OCI-LY1 (cell line): ENCODE measurements around the gene IGF1.

ENCODE experiments used
- H2AFZ ChIP-seq: fragments of 200-600 bp; sonication (generic), shearing (Covaris generic); 2 replicates; pipeline ENCODE4 v1.6.0; 2014; ENCODE audit warnings: antibody characterized with exemption, mild to moderate bottlenecking, low read length
- H3F3A ChIP-seq: fragments of 200-600 bp; sonication (generic), shearing (Covaris generic); 2 replicates; pipeline ENCODE4 v1.6.0; 2014; ENCODE audit warnings: mild to moderate bottlenecking, antibody characterized with exemption, low read length, moderate library complexity; ENCODE audit not compliant: insufficient read depth
- H3K27ac ChIP-seq: fragments of 200-600 bp; sonication (generic); 2 replicates; pipeline ENCODE4 v1.5.1; 2014; ENCODE audit warnings: low read length, mixed run types, mild to moderate bottlenecking, low read depth; ENCODE audit not compliant: poor library complexity, severe bottlenecking
- H3K27me3 ChIP-seq: fragments of 200-600 bp; sonication (generic); 2 replicates; pipeline ENCODE4 v1.6.0; 2014; ENCODE audit warnings: antibody characterized with exemption, mild to moderate bottlenecking, low read length, moderate library complexity; ENCODE audit not compliant: insufficient read depth
- H3K36me3 ChIP-seq: fragments of 200-600 bp; sonication (generic); 2 replicates; pipeline ENCODE4 v1.6.1; 2014; ENCODE audit warnings: mild to moderate bottlenecking, antibody characterized with exemption, low read length, moderate library complexity, mixed read lengths; ENCODE audit not compliant: insufficient read depth
- H3K4me1 ChIP-seq: fragments of 200-600 bp; sonication (generic); 2 replicates; pipeline ENCODE4 v1.5.1; 2014; ENCODE audit warnings: mild to moderate bottlenecking, low read length, moderate library complexity; ENCODE audit not compliant: insufficient read depth, severe bottlenecking
- H3K4me2 ChIP-seq: fragments of 200-600 bp; sonication (generic), shearing (Covaris generic); 2 replicates; pipeline ENCODE4 v1.6.1; 2014; ENCODE audit warnings: low read length
- H3K4me3 ChIP-seq: fragments of 200-600 bp; sonication (generic); 2 replicates; pipeline ENCODE4 v1.5.1; 2014; ENCODE audit warnings: low read length, low read depth, mild to moderate bottlenecking, mixed read lengths; ENCODE audit not compliant: poor library complexity, severe bottlenecking
- H3K79me2 ChIP-seq: fragments of 200-600 bp; shearing (Covaris generic); 2 replicates; pipeline ENCODE4 v1.6.1; 2016; ENCODE audit warnings: mixed run types, low read length, mixed read lengths; ENCODE audit not compliant: insufficient read depth
- H3K9ac ChIP-seq: fragments of 200-600 bp; sonication (generic), shearing (Covaris generic); 2 replicates; pipeline ENCODE4 v1.6.1; 2014; ENCODE audit warnings: mild to moderate bottlenecking, low read length, mixed read lengths
- H3K9me2 ChIP-seq: fragments of 200-600 bp; sonication (generic), shearing (Covaris generic); 2 replicates; pipeline ENCODE4 v1.6.1; 2014; ENCODE audit warnings: low read depth, mild to moderate bottlenecking, low read length, mixed read lengths
- H3K9me3 ChIP-seq: fragments of 200-600 bp; shearing (Covaris generic); 2 replicates; pipeline ENCODE4 v1.6.1; 2014; ENCODE audit warnings: low read length, mixed read lengths
- H4K20me1 ChIP-seq: fragments of 200-600 bp; sonication (generic), shearing (Covaris generic); 2 replicates; pipeline ENCODE4 v1.6.0; 2016; ENCODE audit warnings: mild to moderate bottlenecking, low read length; ENCODE audit not compliant: insufficient read depth
- CTCF ChIP-seq: fragments of 200-600 bp; sonication (generic), shearing (Covaris generic); IDR thresholded peaks from 2 replicates; pipeline ENCODE4 v1.5.1; 2017; ENCODE audit warnings: mild to moderate bottlenecking, antibody characterized with exemption, low read length, moderate library complexity, mixed read lengths
- EZH2 ChIP-seq: fragments of 200-600 bp; sonication (generic), shearing (Covaris generic); IDR thresholded peaks from 2 replicates; pipeline ENCODE4 v1.8.0; 2017; ENCODE audit warnings: borderline replicate concordance, mixed run types, mild to moderate bottlenecking, antibody characterized with exemption, low read length, moderate library complexity, mixed read lengths

The IGF1 gene

GRCh38 chr12:102478405-102479098 lies 1.8 kb downstream of the IGF1 start:
- Histone ChIP-seq H2AFZ (no peak overlapping the region), H3K9ac (no peak overlapping the region), H3K36me3 (no peaks in the 10 kb centered on the region), H3K4me1 (peaks cover 3% of the 10 kb centered on the region), H3K27ac (no peak overlapping the region), H3K27me3 (no peaks in the 10 kb centered on the region), H3F3A (no peaks in the 10 kb centered on the region), H3K4me3 (no peak overlapping the region), H3K79me2 (no peaks in the 10 kb centered on the region), H3K9me2 (no peaks in the 10 kb centered on the region), H3K4me2 (no peak overlapping the region), H3K9me3 (no peaks in the 10 kb centered on the region), H4K20me1 (no peaks in the 10 kb centered on the region)
- TF ChIP-seq CTCF: no peak
- no peak for TF ChIP-seq EZH2

- Histone ChIP-seq H3K36me3 (no peaks in the 10 kb centered on the region), H2AFZ (no peak overlapping the region), H3K79me2 (no peaks in the 10 kb centered on the region), H3K4me2 (no peak overlapping the region), H3K9ac (no peak overlapping the region), H3F3A (no peaks in the 10 kb centered on the region), H3K4me3 (no peak overlapping the region), H3K9me3 (no peaks in the 10 kb centered on the region), H3K27me3 (no peaks in the 10 kb centered on the region), H3K9me2 (no peaks in the 10 kb centered on the region), H3K4me1 (peaks cover 3% of the 10 kb centered on the region), H3K27ac (no peak overlapping the region), H4K20me1 (no peaks in the 10 kb centered on the region)
- no peak for TF ChIP-seq CTCF
- no peak for TF ChIP-seq EZH2
Observed at GRCh38 chr12:102475355-102475754, 5.0 kb downstream of the IGF1 start.

GRCh38 chr12:102474438-102475064 lies 5.8 kb downstream of the IGF1 start:
- no peaks in the 10 kb centered on the region for H3K9me2 ChIP-seq
- no peak overlapping the region for H2AFZ ChIP-seq
- H3K9me3 ChIP-seq: no peaks in the 10 kb centered on the region
- H3K4me1 ChIP-seq: peaks cover 3% of the 10 kb centered on the region
- no peaks in the 10 kb centered on the region for H3F3A ChIP-seq
- H4K20me1 ChIP-seq: no peaks in the 10 kb centered on the region
- no peak overlapping the region for H3K4me3 ChIP-seq
- TF ChIP-seq CTCF (no peak), EZH2 (no peak)
- no peaks in the 10 kb centered on the region for H3K79me2 ChIP-seq
- no peak overlapping the region for H3K4me2 ChIP-seq
- H3K27ac ChIP-seq: no peak overlapping the region
- H3K27me3 ChIP-seq: no peaks in the 10 kb centered on the region
- H3K9ac ChIP-seq: no peak overlapping the region
- no peaks in the 10 kb centered on the region for H3K36me3 ChIP-seq
